Hepatocyte (in vitro differentiated cells): ENCODE data around the gene H2AZ2. TPM values are rescaled to one million over a fixed set of nuclear protein-coding genes. Genes with fewer than 3 reads are reported as not detected.
"Not testable (repeated sequence)": the region's sequence is repeated elsewhere in the genome, so short reads cannot be mapped to it uniquely, and the experiment has no call there.

ENCODE experiments used
- DNase-seq: peaks from one replicate; pipeline ENCODE4 v3.0.0-alpha.2; 2016; ENCODE audit warnings: low spot score
- H2AFZ ChIP-seq: fragments of 200-600 bp; sonication (generic); 2 replicates; pipeline ENCODE4 v1.6.0; 2016; ENCODE audit warnings: antibody characterized with exemption, mild to moderate bottlenecking
- H3K27ac ChIP-seq: fragments of 200-600 bp; sonication (generic); 2 replicates; pipeline ENCODE4 v1.5.1; 2016; ENCODE audit warnings: mild to moderate bottlenecking
- H3K27me3 ChIP-seq: fragments of 200-600 bp; sonication (generic); 2 replicates; pipeline ENCODE4 v1.6.1; 2016
- H3K36me3 ChIP-seq: fragments of 200-600 bp; sonication (generic); replicated peaks from 2 replicates; pipeline ENCODE4 v1.5.1; 2016; ENCODE audit warnings: low read depth; ENCODE audit not compliant: insufficient read depth
- H3K4me1 ChIP-seq: fragments of 200-600 bp; sonication (generic); 2 replicates; pipeline ENCODE4 v1.5.1; 2016; ENCODE audit warnings: mild to moderate bottlenecking, moderate library complexity; ENCODE audit not compliant: insufficient read depth
- H3K4me2 ChIP-seq: fragments of 200-600 bp; sonication (generic); 2 replicates; pipeline ENCODE4 v1.6.0; 2016
- H3K4me3 ChIP-seq: fragments of 200-600 bp; sonication (generic); 2 replicates; pipeline ENCODE4 v1.5.1; 2016; ENCODE audit warnings: mild to moderate bottlenecking
- H3K79me2 ChIP-seq: fragments of 200-600 bp; sonication (generic); 2 replicates; pipeline ENCODE4 v1.6.0; 2017; ENCODE audit warnings: mild to moderate bottlenecking
- H3K9me2 ChIP-seq: fragments of 200-600 bp; sonication (generic); replicated peaks from 2 replicates; pipeline ENCODE4 v1.6.0; 2017; ENCODE audit warnings: mild to moderate bottlenecking; ENCODE audit not compliant: insufficient read depth
- H3K9me3 ChIP-seq: fragments of 200-600 bp; sonication (generic); 2 replicates; pipeline ENCODE4 v1.5.1; 2016; ENCODE audit warnings: low read depth, mild to moderate bottlenecking
- H4K20me1 ChIP-seq: fragments of 200-600 bp; sonication (generic); 2 replicates; pipeline ENCODE4 v1.6.0; 2016; ENCODE audit warnings: mild to moderate bottlenecking; ENCODE audit not compliant: insufficient read depth, poor library complexity, severe bottlenecking
- CTCF ChIP-seq: fragments of 200-600 bp; sonication (generic); IDR thresholded peaks from 2 replicates; pipeline ENCODE4 v1.5.1; 2016; ENCODE audit warnings: antibody characterized with exemption, mild to moderate bottlenecking; ENCODE audit not compliant: poor library complexity
- EZH2 ChIP-seq: fragments of 200-600 bp; sonication (generic); IDR thresholded peaks from 2 replicates; pipeline ENCODE4 v1.6.1; 2016; ENCODE audit warnings: antibody characterized with exemption, mild to moderate bottlenecking, borderline replicate concordance
- EZH2phosphoT487 ChIP-seq: fragments of 200-600 bp; sonication (generic); IDR thresholded peaks from one replicate; pipeline ENCODE4 v1.6.1; 2018; ENCODE audit warnings: antibody characterized with exemption, mild to moderate bottlenecking, low read depth, moderate library complexity; ENCODE audit not compliant: unreplicated experiment, severe bottlenecking
- WGBS: methylation state at CpG from one replicate; pipeline ENCODE4 v1.1.6; 2016; ENCODE audit warnings: low lambda C conversion rate; ENCODE audit errors: missing lambda C conversion rate; 5-methylcytosine and 5-hydroxymethylcytosine counted together
- polyA plus RNA-seq: library from polyadenylated mRNA; unstranded; fragments of >200 nt; fragmentation: Nextera tagmentation; extraction: Ambion mirVana; gene quantifications from 2 replicates; pipeline ENCODE4 v1.2.1, GENCODE V29; 2016
- total RNA-seq: library from RNA; depleted of rRNA; stranded (reverse); fragments of >200 nt; gene quantifications from 2 replicates; pipeline ENCODE4 v1.2.3, GENCODE V29; 2014

H2AZ2 gene
- total and polyA plus RNA-seq, 2 experiments from 2014 or later: 138 to 178 TPM

DNA sequence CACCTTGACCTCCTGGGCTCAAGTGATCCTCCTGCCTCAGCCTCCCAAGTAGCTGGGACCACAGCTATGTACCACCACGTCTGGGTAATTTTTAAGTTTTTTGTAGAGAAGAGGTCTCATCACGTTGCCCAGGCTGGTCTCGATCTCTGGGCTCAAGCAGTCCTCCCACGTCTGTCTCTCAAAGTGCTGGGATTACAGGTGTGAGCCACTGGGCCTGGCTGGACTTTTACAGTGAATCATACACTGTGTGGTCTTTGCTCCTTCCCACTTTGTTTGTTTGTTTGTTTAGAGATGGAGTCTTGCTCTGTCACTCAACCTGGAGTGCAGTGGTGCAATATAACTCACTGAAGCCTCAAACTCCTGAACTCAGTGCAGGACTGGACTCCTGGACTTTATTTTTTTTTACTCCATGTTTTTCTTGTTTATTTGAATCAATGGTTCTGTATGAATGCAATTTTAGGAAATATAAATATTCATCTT lies 38.9 kb downstream of the H2AZ2 start:
- no peaks in the 10 kb centered on the region for H3K27me3 ChIP-seq
- TF ChIP-seq EZH2 (no peak), CTCF (no peak), EZH2phosphoT487 (no peak)
- no peaks in the 10 kb centered on the region for H3K79me2 ChIP-seq
- no peak overlapping the region for H2AFZ ChIP-seq
- H3K36me3 ChIP-seq: no peaks in the 10 kb centered on the region
- H3K4me2 ChIP-seq: no peak overlapping the region
- DNase-seq: peak; percentile 34
- H3K4me1 ChIP-seq: no peaks in the 10 kb centered on the region
- no peak overlapping the region for H3K4me3 ChIP-seq
- H4K20me1 ChIP-seq: no peaks in the 10 kb centered on the region
- 90% methylated on average over 4 of the region's 4 CpGs for WGBS
- H3K9me3 ChIP-seq: no peaks in the 10 kb centered on the region
- no peaks in the 10 kb centered on the region for H3K9me2 ChIP-seq
- H3K27ac ChIP-seq: no peak overlapping the region

DNA sequence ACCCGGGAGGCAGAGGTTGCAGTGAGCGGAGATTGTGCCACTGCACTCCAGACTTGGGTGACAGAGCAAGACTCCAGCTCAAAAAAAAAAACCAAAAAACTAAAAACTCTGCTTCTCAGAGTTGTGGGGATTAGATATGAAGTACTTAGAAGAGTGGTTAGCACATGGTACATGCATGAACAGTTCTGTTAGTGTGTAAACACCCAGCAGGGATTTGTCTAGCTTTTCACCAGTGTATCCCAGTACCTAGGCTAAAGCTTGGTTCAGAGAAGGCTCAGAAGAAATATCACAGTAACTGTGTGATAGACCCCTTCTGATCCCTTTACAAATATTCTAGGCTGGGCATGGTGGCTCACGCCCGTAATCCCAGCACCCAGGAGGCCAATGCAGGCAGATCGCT lies 41.9 kb downstream of the H2AZ2 start:
- Histone ChIP-seq H4K20me1 (peaks cover 8% of the 10 kb centered on the region), H3K4me2 (no peak overlapping the region), H3K9me2 (no peaks in the 10 kb centered on the region), H3K79me2 (peaks cover 4% of the 10 kb centered on the region), H3K4me3 (no peak overlapping the region), H3K36me3 (no peaks in the 10 kb centered on the region), H3K27me3 (no peaks in the 10 kb centered on the region), H3K27ac (no peak overlapping the region), H2AFZ (no peak overlapping the region), H3K4me1 (no peaks in the 10 kb centered on the region), H3K9me3 (no peaks in the 10 kb centered on the region)
- TF ChIP-seq EZH2: no peak
- WGBS: 94% methylated on average over 5 of the region's 5 CpGs
- DNase-seq: no peak

GRCh38 chr7:44803828-44804519 lies 43.9 kb downstream of the H2AZ2 start:
- not testable (repeated sequence) for H3K9me3 ChIP-seq, H3K4me2 ChIP-seq, H3K27ac ChIP-seq, H3K4me1 ChIP-seq, H3K9me2 ChIP-seq, H3K36me3 ChIP-seq, H3K4me3 ChIP-seq, H2AFZ ChIP-seq, DNase-seq, H3K27me3 ChIP-seq
- WGBS: 93% methylated on average over 10 of the region's 10 CpGs
- H4K20me1 ChIP-seq: peaks cover 25% of the 10 kb centered on the region
- H3K79me2 ChIP-seq: peaks cover 21% of the 10 kb centered on the region

DNA sequence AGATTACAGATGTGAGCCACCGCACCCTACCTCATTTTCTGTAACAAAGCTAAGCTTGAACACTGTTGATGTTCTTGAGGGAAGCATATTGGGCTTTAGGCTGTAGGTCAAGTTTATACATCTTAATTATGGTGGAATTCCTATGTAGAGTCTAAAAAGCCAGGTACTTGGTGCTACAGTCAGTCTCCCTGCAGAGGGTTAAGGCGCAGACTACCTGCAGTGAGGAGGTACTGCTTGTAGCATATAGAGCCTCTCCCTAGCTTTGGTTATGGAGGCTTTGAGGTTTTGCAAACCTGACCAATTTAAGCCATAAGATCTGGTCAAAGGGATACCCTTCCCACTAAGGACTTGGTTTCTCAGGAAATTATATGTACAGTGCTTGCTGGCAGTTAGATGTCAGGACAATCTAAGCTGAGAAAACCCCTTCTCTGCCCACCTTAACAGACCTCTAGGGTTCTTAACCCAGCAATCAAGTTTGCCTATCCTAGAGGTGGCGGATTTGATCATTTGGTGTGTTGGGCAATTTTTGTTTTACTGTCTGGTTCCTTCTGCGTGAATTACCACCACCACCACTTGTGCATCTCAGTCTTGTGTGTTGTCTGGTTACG lies 45.4 kb downstream of the H2AZ2 start:
- Histone ChIP-seq H2AFZ (no peak overlapping the region), H3K4me1 (peaks cover 13% of the 10 kb centered on the region), H3K4me2 (no peak overlapping the region), H3K4me3 (no peak overlapping the region), H3K9me3 (no peaks in the 10 kb centered on the region), H3K27ac (no peak overlapping the region), H3K36me3 (no peaks in the 10 kb centered on the region), H3K9me2 (no peaks in the 10 kb centered on the region), H3K79me2 (peaks cover 35% of the 10 kb centered on the region), H3K27me3 (no peaks in the 10 kb centered on the region), H4K20me1 (peaks cover 40% of the 10 kb centered on the region)
- TF ChIP-seq EZH2: no peak
- no peak for TF ChIP-seq CTCF
- TF ChIP-seq EZH2phosphoT487: no peak
- no peak for DNase-seq
- 100% methylated on average over 5 of the region's 5 CpGs for WGBS
